SU-DHL-6 (cell line): ENCODE data around the gene TIGIT.

Experiments used
- EZH2phosphoT487 ChIP-seq: fragments of 200-600 bp; sonication (generic), shearing (Covaris generic); conservative IDR thresholded peaks from 2 replicates; pipeline ENCODE4 v1.6.1; 2018; ENCODE audit warnings: mild to moderate bottlenecking, antibody characterized with exemption, low read length, moderate library complexity, mixed read lengths
- TF ChIP-seq, protein P1 (sequence below): fragments of 200-600 bp; sonication (generic); IDR thresholded peaks from one replicate; pipeline ENCODE4 v1.5.1; 2017; ENCODE audit warnings: antibody characterized with exemption, mild to moderate bottlenecking, low read length, moderate library complexity; ENCODE audit not compliant: insufficient read depth, poor library complexity, severe bottlenecking

- TF ChIP-seq, protein P1, sequence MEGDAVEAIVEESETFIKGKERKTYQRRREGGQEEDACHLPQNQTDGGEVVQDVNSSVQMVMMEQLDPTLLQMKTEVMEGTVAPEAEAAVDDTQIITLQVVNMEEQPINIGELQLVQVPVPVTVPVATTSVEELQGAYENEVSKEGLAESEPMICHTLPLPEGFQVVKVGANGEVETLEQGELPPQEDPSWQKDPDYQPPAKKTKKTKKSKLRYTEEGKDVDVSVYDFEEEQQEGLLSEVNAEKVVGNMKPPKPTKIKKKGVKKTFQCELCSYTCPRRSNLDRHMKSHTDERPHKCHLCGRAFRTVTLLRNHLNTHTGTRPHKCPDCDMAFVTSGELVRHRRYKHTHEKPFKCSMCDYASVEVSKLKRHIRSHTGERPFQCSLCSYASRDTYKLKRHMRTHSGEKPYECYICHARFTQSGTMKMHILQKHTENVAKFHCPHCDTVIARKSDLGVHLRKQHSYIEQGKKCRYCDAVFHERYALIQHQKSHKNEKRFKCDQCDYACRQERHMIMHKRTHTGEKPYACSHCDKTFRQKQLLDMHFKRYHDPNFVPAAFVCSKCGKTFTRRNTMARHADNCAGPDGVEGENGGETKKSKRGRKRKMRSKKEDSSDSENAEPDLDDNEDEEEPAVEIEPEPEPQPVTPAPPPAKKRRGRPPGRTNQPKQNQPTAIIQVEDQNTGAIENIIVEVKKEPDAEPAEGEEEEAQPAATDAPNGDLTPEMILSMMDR = no peak
- TF ChIP-seq EZH2phosphoT487 = no peak
Measured at GRCh38 chr3:114331710-114332109, 37.9 kb downstream of the TIGIT start.
